Mesodermal cell (in vitro differentiated cells): Measurements from ENCODE around the gene TMEM201.
"Not testable (repeated sequence)": the region's sequence is repeated elsewhere in the genome, so short reads cannot be mapped to it uniquely, and the experiment has no call there.

Source experiments
- H3K27ac ChIP-seq: 2 replicates; pipeline ENCODE4 v1.7.0; 2013; ENCODE audit warnings: mild to moderate bottlenecking, low read depth, low read length, moderate library complexity; ENCODE audit not compliant: severe bottlenecking
- H3K36me3 ChIP-seq: 2 replicates; pipeline ENCODE4 v1.7.1; 2013; ENCODE audit warnings: mild to moderate bottlenecking, low read length, moderate library complexity; ENCODE audit not compliant: control insufficient read depth, insufficient read depth
- H3K4me1 ChIP-seq: one replicate; pipeline ENCODE4 v1.7.1; 2013; ENCODE audit warnings: mild to moderate bottlenecking, low read length; ENCODE audit not compliant: insufficient read depth, control insufficient read depth, poor library complexity, severe bottlenecking
- H3K4me3 ChIP-seq: 2 replicates; pipeline ENCODE4 v1.7.0; 2013; ENCODE audit warnings: low read length, control low read depth, mild to moderate bottlenecking; ENCODE audit not compliant: insufficient read depth, poor library complexity, severe bottlenecking; ENCODE audit errors: extremely low read depth
- H3K9me3 ChIP-seq: 2 replicates; pipeline ENCODE4 v1.7.1; 2013; ENCODE audit warnings: mild to moderate bottlenecking, low read length, moderate library complexity; ENCODE audit not compliant: control insufficient read depth
- WGBS, 2 experiments: methylation state at CpG; one replicate each; pipeline ENCODE4 v1.1.5; 2013; ENCODE audit warnings: missing lambda C conversion rate in 2 of 2; ENCODE audit not compliant: insufficient coverage in 2 of 2; 5-methylcytosine and 5-hydroxymethylcytosine counted together

Gene TMEM201

GRCh38 chr1:9625030-9625429 is 36.3 kb downstream of the TMEM201 start:
- not testable (repeated sequence) for H3K36me3 ChIP-seq, H3K4me3 ChIP-seq, H3K27ac ChIP-seq, H3K4me1 ChIP-seq, H3K9me3 ChIP-seq
- WGBS, 2 experiments = 93 to 100% methylated on average over 1 to 2 of the region's 3 CpGs

- Histone ChIP-seq H3K36me3 (no peaks in the 10 kb centered on the region), H3K27ac (no peak overlapping the region), H3K4me1 (no peaks in the 10 kb centered on the region), H3K9me3 (no peaks in the 10 kb centered on the region), H3K4me3 (no peak overlapping the region)
- WGBS, 2 experiments = 89 to 91% methylated on average over 4 to 9 of the region's 9 CpGs
These were observed 37.5 kb downstream of the TMEM201 start for GRCh38 chr1:9626201-9626608.

GRCh38 chr1:9628541-9629444 is 40.1 kb downstream of the TMEM201 start:
- Histone ChIP-seq H3K27ac (no peak overlapping the region), H3K4me3 (no peak overlapping the region), H3K4me1 (no peaks in the 10 kb centered on the region), H3K9me3 (no peaks in the 10 kb centered on the region), H3K36me3 (no peaks in the 10 kb centered on the region)
- WGBS, 2 experiments = 84 to 94% methylated on average over 5 to 18 of the region's 23 CpGs

- Histone ChIP-seq H3K27ac (no peak overlapping the region), H3K36me3 (no peaks in the 10 kb centered on the region), H3K4me3 (no peak overlapping the region), H3K9me3 (no peaks in the 10 kb centered on the region), H3K4me1 (no peaks in the 10 kb centered on the region)
- WGBS, 2 experiments = 79 to 84% methylated on average over 19 to 22 of the region's 29 CpGs
These were observed 40.9 kb downstream of the TMEM201 start for GRCh38 chr1:9629445-9630201.

- Histone ChIP-seq H3K4me3 (no peak overlapping the region), H3K27ac (no peak overlapping the region), H3K9me3 (no peaks in the 10 kb centered on the region), H3K4me1 (no peaks in the 10 kb centered on the region), H3K36me3 (no peaks in the 10 kb centered on the region)
- WGBS, 2 experiments = 80 to 91% methylated on average over 6 to 8 of the region's 8 CpGs
These were observed 41.8 kb downstream of the TMEM201 start for GRCh38 chr1:9630331-9631111.

- no peak overlapping the region for H3K4me3 ChIP-seq
- 81 to 91% methylated on average over 2 to 3 of the region's 3 CpGs for WGBS, 2 experiments
- no peaks in the 10 kb centered on the region for H3K9me3 ChIP-seq
- H3K27ac ChIP-seq = no peak overlapping the region
- no peaks in the 10 kb centered on the region for H3K4me1 ChIP-seq
- no peaks in the 10 kb centered on the region for H3K36me3 ChIP-seq
These were observed 42.9 kb downstream of the TMEM201 start for GRCh38 chr1:9631613-9632012.

- no peak overlapping the region for H3K27ac ChIP-seq
- H3K4me1 ChIP-seq = no peaks in the 10 kb centered on the region
- WGBS, 2 experiments = 92 to 100% methylated on average over 3 to 5 of the region's 6 CpGs
- H3K9me3 ChIP-seq = peaks cover 5% of the 10 kb centered on the region
- no peaks in the 10 kb centered on the region for H3K36me3 ChIP-seq
- H3K4me3 ChIP-seq = no peak overlapping the region
These were observed 44.8 kb downstream of the TMEM201 start for GRCh38 chr1:9633493-9633892.

GRCh38 chr1:9634582-9634981 is 45.9 kb downstream of the TMEM201 start:
- Histone ChIP-seq H3K4me1 (no peaks in the 10 kb centered on the region), H3K4me3 (no peak overlapping the region), H3K36me3 (no peaks in the 10 kb centered on the region), H3K9me3 (peaks cover 5% of the 10 kb centered on the region), H3K27ac (no peak overlapping the region)
- WGBS, 2 experiments = 77 to 100% methylated on average over 1 of the region's 2 CpGs

- 73 to 89% methylated on average over 2 to 3 of the region's 6 CpGs for WGBS, 2 experiments
- H3K36me3 ChIP-seq = no peaks in the 10 kb centered on the region
- H3K27ac ChIP-seq = no peak overlapping the region
- H3K4me3 ChIP-seq = no peak overlapping the region
- no peaks in the 10 kb centered on the region for H3K4me1 ChIP-seq
- peaks cover 5% of the 10 kb centered on the region for H3K9me3 ChIP-seq
These were observed 50.5 kb downstream of the TMEM201 start for GRCh38 chr1:9639227-9639626.

- Histone ChIP-seq H3K36me3 (no peaks in the 10 kb centered on the region), H3K27ac (no peak overlapping the region), H3K9me3 (no peaks in the 10 kb centered on the region), H3K4me1 (no peaks in the 10 kb centered on the region), H3K4me3 (no peak overlapping the region)
- 80 to 89% methylated on average over 4 to 5 of the region's 8 CpGs for WGBS, 2 experiments
These were observed 54.9 kb downstream of the TMEM201 start for GRCh38 chr1:9643351-9644256.
